Measurements from ENCODE around the gene DBET. TPM values are rescaled to one million over a fixed set of nuclear protein-coding genes. Genes with fewer than 3 reads are reported as not detected.
A peak's percentile ranks its signal among the peaks of the same experiment; 100 is the strongest.
"Not testable (repeated sequence)": the region's sequence is repeated elsewhere in the genome, so short reads cannot be mapped to it uniquely, and the experiment has no call there.

DBET gene
- total and polyA plus RNA-seq, 2 of the 4 experiments (the other 2 are of a cell fraction) = not detected

DNA sequence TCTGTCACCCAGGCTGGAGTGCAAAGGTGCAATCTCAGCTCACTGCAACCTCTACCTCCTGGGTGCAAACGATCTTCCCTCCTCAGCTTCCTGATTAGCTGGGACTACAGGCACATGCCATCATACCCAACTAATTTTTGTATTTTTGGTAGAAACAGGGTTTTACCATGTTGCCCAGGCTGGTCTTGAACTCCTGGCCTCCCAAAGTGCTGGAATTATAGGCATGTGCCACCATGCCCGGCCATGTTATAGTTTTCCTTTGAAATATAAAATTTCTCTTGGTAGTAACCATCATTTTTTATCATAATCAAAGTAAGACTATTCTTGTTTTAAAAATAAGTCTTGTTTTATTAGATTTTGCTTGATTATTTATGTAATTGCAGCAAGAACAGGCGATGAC, 50.7 kb downstream of the DBET start:
- H2AK9ac ChIP-seq (replicated peaks; ENCODE audit: low read depth, low read length, poor library complexity); H3K4me3 ChIP-seq (ENCODE audit: insufficient read depth, low read depth, low read length); H3K56ac ChIP-seq (ENCODE audit: extremely low read depth, insufficient read depth, low read length); H3K18ac ChIP-seq (ENCODE audit: low read depth, low read length); BruUV-seq (replicated peaks); H2AFZ ChIP-seq (replicated peaks; ENCODE audit: low read length, poor library complexity); POLR2A ChIA-PET (ENCODE audit: unreplicated experiment); in situ Hi-C loops (cut with MboI; ENCODE audit: low sequenced_read_pairs); H3K4me1 ChIP-seq (ENCODE audit: control insufficient read depth, insufficient read depth, low read length); dilution Hi-C loops (cut with HindIII; ENCODE audit: low sequenced_read_pairs, unreplicated experiment); H4K91ac ChIP-seq (ENCODE audit: insufficient read depth, low read depth, low read length); H3K14ac ChIP-seq (replicated peaks; ENCODE audit: low read depth, low read length); H3K9me3 ChIP-seq (ENCODE audit: control insufficient read depth, insufficient read depth, low read length); H3K79me1 ChIP-seq (ENCODE audit: low read depth in 1 of 2, low read length in 2 of 2); DNase-seq; H2BK15ac ChIP-seq (ENCODE audit: low read depth, low read length); H3K23ac ChIP-seq (ENCODE audit: low read depth, low read length); H3K27ac ChIP-seq (ENCODE audit: insufficient read depth, low read length); H3K27me3 ChIP-seq (ENCODE audit: control insufficient read depth, insufficient read depth, low read length); H4K8ac ChIP-seq (ENCODE audit: low read depth in 2 of 2, low read length in 2 of 2); H2AK5ac ChIP-seq (ENCODE audit: low read depth, low read length); H2BK120ac ChIP-seq (ENCODE audit: low read depth, low read length); H4K20me1 ChIP-seq (ENCODE audit: insufficient read depth, low read length); H2BK5ac ChIP-seq (ENCODE audit: low read depth, low read length, poor library complexity, severe bottlenecking); H4K5ac ChIP-seq (ENCODE audit: low read depth, low read length); H3K9ac ChIP-seq (ENCODE audit: low read depth, low read length); H2BK20ac ChIP-seq (ENCODE audit: low read depth, low read length); H3K9me1 ChIP-seq (ENCODE audit: insufficient read depth, low read length); intact Hi-C loops (cut with micrococcal nuclease); H3K4ac ChIP-seq (ENCODE audit: low read depth, low read length); CTCF ChIA-PET; H3K36me3 ChIP-seq (ENCODE audit: control insufficient read depth, insufficient read depth, low read length); H3K4me2 ChIP-seq (ENCODE audit: low read depth, low read length); ATAC-seq (ENCODE audit: low read depth): not testable (repeated sequence)
- 20% methylated on average over 1 of the region's 3 CpGs; no CpG with 5 or more reads in 1 of the 2 experiments for WGBS, 2 experiments (ENCODE audit: extremely low coverage in 2 of 2, insufficient read length in 1 of 2)

Small RNAs within 50 kb of the gene (microRNA-seq; reads per million reads assigned to microRNA genes)
- gene RNA5SP174 (ENCODE audit: insufficient read depth, insufficient read length) (15.5 reads per million, percentile 42 among the genes with 10 or more reads in this experiment), gene RNA5SP175 (ENCODE audit: insufficient read depth, insufficient read length) (7.2 reads per million)

Small RNAs within 50 kb of the gene (small RNA-seq; reads per million reads assigned to genes)
- gene RNA5SP174 (0 to 1.8 (median 0.08) reads per million in 5 experiments), gene RNA5SP175 (0.14 to 7.3 (median 1.2) reads per million in 5 experiments)

Other genes starting within 250 kb of the DBET start
- gene FRG1, start 123.6 kb upstream of the DBET start, total RNA-seq (2012; rRNA removed) = 13.4 and 28.3 TPM in 2 replicates
- gene FRG1, start 123.6 kb upstream of the DBET start, polyA plus RNA-seq (2012; rRNA removed) = 16.1 and 16.2 TPM in 2 replicates
- gene FRG2, start 37.2 kb upstream of the DBET start, total RNA-seq (2012; rRNA removed) = not detected in 2 replicates
- gene FRG2, start 37.2 kb upstream of the DBET start, polyA plus RNA-seq (2012; rRNA removed) = not detected in 2 replicates
- gene DUX4, start 109.3 kb downstream of the DBET start, total RNA-seq (2012; rRNA removed) = not detected in 2 replicates
- not detected in 2 replicates for gene DUX4, start 109.3 kb downstream of the DBET start, polyA plus RNA-seq (2012; rRNA removed)